Measurements from ENCODE around the gene TPK1.

Gene TPK1

GRCh38 chr7:144487901-144488300 lies 348.0 kb downstream of the TPK1 start:
- TF ChIP-seq CTCF (IDR thresholded peaks at IDR 0.05; ENCODE audit: extremely low read depth, insufficient read depth, missing control alignments), result no peak
- DNase-seq (ENCODE audit: low spot score), result no peak
- in situ Hi-C loops (cut with MboI; ENCODE audit: low pct_unique_long_range_greater_than_20kb, low sequenced_read_pairs, unreplicated experiment), result no loop called here

GRCh38 chr7:144484445-144484844 lies 351.4 kb downstream of the TPK1 start:
- no peak for TF ChIP-seq CTCF (IDR thresholded peaks at IDR 0.05; ENCODE audit: extremely low read depth, insufficient read depth, missing control alignments)
- DNase-seq (ENCODE audit: low spot score), result no peak
- in situ Hi-C loops (cut with MboI; ENCODE audit: low pct_unique_long_range_greater_than_20kb, low sequenced_read_pairs, unreplicated experiment), result no loop called here

- no peak for TF ChIP-seq CTCF (IDR thresholded peaks at IDR 0.05; ENCODE audit: extremely low read depth, insufficient read depth, missing control alignments)
- no peak for DNase-seq (ENCODE audit: low spot score)
- in situ Hi-C loops (cut with MboI; ENCODE audit: low pct_unique_long_range_greater_than_20kb, low sequenced_read_pairs, unreplicated experiment), result no loop called here
These were observed 352.7 kb downstream of the TPK1 start for GRCh38 chr7:144483189-144483588.

- DNase-seq (ENCODE audit: low spot score), result no peak
- in situ Hi-C loops (cut with MboI; ENCODE audit: low pct_unique_long_range_greater_than_20kb, low sequenced_read_pairs, unreplicated experiment), result no loop called here
- no peak for TF ChIP-seq CTCF (IDR thresholded peaks at IDR 0.05; ENCODE audit: extremely low read depth, insufficient read depth, missing control alignments)
These were observed 354.0 kb downstream of the TPK1 start for GRCh38 chr7:144481833-144482232.

- in situ Hi-C loops (cut with MboI; ENCODE audit: low pct_unique_long_range_greater_than_20kb, low sequenced_read_pairs, unreplicated experiment), result no loop called here
- no peak for TF ChIP-seq CTCF (IDR thresholded peaks at IDR 0.05; ENCODE audit: extremely low read depth, insufficient read depth, missing control alignments)
- DNase-seq (ENCODE audit: low spot score), result no peak
These were observed 358.5 kb downstream of the TPK1 start for GRCh38 chr7:144477348-144477747.

- TF ChIP-seq CTCF (IDR thresholded peaks at IDR 0.05; ENCODE audit: extremely low read depth, insufficient read depth, missing control alignments), result no peak
- in situ Hi-C loops (cut with MboI; ENCODE audit: low pct_unique_long_range_greater_than_20kb, low sequenced_read_pairs, unreplicated experiment), result no loop called here
- DNase-seq (ENCODE audit: low spot score), result no peak
These were observed 360.8 kb downstream of the TPK1 start for GRCh38 chr7:144474800-144475615.
